T-helper 17 cell (primary cell): Measurements from ENCODE around the gene FBXL7. TPM values are rescaled to one million over a fixed set of nuclear protein-coding genes. Genes with fewer than 3 reads are reported as not detected.

Source experiments
- ATAC-seq: fragments of 150-1000 bp; cut with Tn5 transposase; 2 replicates; pipeline ENCODE4 v1.10.0; 2021; ENCODE audit warnings: mild to moderate bottlenecking, moderate library complexity
- DNase-seq, 3 donors: peaks; one replicate each; pipeline versions ENCODE4 v3.0.0 to v3.0.0-alpha.2; 2020 to 2021
- H3K9me3 ChIP-seq: one replicate; pipeline ENCODE4 v1.7.0; 2013; ENCODE audit warnings: low read length, mild to moderate bottlenecking; ENCODE audit not compliant: control insufficient read depth, poor library complexity, severe bottlenecking
- H3K27ac Mint-ChIP-seq: one replicate; pipeline ENCODE4 v1.8.0; 2022; ENCODE audit warnings: mild to moderate bottlenecking, moderate library complexity, mixed read lengths
- H3K27me3 Mint-ChIP-seq: one replicate; pipeline ENCODE4 v1.8.0; 2022; ENCODE audit warnings: mixed read lengths
- H3K36me3 Mint-ChIP-seq: one replicate; pipeline ENCODE4 v1.8.0; 2022; ENCODE audit warnings: low read depth, mixed read lengths
- H3K4me1 Mint-ChIP-seq: one replicate; pipeline ENCODE4 v1.8.0; 2022; ENCODE audit warnings: mild to moderate bottlenecking, mixed read lengths
- H3K4me3 Mint-ChIP-seq: one replicate; pipeline ENCODE4 v1.8.0; 2022; ENCODE audit warnings: mild to moderate bottlenecking, moderate library complexity, mixed read lengths
- total RNA-seq, 4 donors: library from RNA in 2 of 4; stranded (reverse) in 2 of 4; gene quantifications; one replicate each; pipeline ENCODE4 v1.2.3 and lab custom pipeline; 2022 to 2026

Gene FBXL7
- total RNA-seq, 2 donors from 2014 or later, result not detected

DNA sequence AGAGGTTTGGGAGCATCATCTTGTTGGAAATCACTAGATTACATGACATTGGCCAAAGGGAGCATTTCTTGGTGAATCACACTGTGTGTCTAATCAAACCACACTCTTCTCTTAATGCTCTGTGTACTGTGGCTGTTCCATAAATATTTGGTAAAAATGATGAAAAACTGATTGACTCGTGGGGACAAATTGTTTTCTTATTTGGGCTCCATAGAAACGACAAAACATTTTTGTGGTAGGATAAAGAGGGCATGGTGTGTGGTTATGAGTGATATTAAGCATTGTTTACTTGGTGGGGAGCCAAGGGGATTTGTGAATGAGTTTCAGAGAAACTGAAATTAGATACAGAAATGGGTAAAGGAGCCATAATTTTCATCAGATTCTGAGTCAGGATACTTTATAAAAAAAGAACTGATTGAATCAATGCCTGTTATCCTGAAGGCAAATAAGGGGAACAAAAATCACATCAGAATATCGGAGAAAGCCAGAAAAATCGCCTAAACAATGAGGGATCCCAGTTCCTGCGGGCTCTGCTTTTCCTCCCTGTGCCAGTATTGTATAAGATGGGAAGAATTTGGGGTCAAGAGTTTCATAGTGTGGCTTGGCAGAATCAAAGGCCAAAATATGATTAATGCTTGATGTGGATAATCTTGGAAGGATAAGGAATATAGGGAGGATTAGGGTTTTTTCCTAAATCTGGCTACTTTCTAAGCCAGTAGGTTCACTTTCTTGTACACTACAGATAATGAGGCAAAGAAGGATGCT is 33.3 kb downstream of the FBXL7 start:
- Mint-ChIP-seq H3K4me3 (no peak overlapping the region), H3K27me3 (no peaks in the 10 kb centered on the region), H3K36me3 (no peaks in the 10 kb centered on the region), H3K4me1 (no peaks in the 10 kb centered on the region), H3K27ac (no peak overlapping the region)
- ATAC-seq, result no peak
- H3K9me3 ChIP-seq, result no peaks in the 10 kb centered on the region
- no peak for DNase-seq

DNA sequence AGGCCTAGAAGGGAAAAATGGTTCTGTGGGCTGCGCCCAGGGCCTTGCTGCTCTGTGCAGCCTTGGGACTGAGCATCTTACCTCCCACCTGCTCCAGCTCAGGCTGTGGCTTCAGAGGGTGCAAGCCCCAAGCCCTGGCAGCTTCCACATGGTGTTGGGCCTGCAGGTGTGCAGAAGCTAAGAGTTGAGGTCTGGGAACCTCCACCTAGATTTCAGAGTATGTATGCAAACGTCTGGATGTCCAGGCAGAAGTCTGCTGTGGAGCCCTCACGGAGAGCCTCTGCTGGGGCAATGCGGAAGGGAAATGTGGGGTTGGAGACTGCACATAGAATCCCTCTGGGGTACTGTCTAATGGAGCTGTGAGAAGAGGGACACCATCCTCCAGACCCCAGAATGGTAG is 36.0 kb downstream of the FBXL7 start:
- no peaks in the 10 kb centered on the region for H3K36me3 Mint-ChIP-seq
- no peaks in the 10 kb centered on the region for H3K27me3 Mint-ChIP-seq
- no peak overlapping the region for H3K4me3 Mint-ChIP-seq
- no peak for DNase-seq
- no peak overlapping the region for H3K27ac Mint-ChIP-seq
- H3K9me3 ChIP-seq, result no peaks in the 10 kb centered on the region
- no peak for ATAC-seq
- H3K4me1 Mint-ChIP-seq, result no peaks in the 10 kb centered on the region

DNA sequence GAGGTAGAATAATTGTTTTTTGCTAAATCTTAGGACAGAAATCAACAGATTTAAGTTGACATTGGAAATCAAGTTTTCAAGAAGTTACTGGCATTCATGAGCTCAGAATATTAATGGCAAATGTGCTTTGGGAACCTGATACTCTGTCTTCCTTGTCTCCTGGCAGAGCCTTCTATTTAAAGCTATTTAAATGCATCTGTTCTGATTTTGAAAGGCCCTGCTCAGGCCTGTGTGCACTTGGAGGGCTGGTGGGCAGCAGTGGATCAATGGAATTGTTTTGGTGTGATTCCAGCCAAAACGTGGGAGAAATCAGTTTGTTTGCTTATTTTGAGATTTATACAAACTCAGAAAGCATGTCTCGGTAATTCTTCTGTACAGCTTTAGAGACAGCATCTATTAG is 38.5 kb downstream of the FBXL7 start:
- H3K4me3 Mint-ChIP-seq, result no peak overlapping the region
- no peaks in the 10 kb centered on the region for H3K9me3 ChIP-seq
- no peak overlapping the region for H3K27ac Mint-ChIP-seq
- H3K27me3 Mint-ChIP-seq, result no peaks in the 10 kb centered on the region
- ATAC-seq (no peak), DNase-seq (no peak)
- H3K4me1 Mint-ChIP-seq, result no peaks in the 10 kb centered on the region
- no peaks in the 10 kb centered on the region for H3K36me3 Mint-ChIP-seq

DNA sequence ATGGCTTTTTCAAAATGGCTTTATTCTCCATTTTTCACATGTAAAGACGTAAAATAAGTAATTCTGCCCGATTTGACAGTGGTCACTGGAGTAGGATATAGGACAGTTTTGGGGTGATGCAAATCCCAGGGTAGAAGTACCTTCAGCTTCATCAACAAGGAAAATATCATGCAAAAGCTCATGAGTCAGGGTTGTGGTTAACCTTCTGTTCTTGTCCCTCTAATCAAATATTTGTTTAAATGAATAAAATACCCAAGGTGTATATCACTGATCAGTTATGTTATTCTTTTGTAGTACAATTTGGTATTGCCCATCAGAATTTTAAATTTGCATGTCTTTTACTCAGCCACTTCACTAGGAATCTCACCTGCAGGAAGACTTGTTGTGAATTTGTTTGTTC is 40.0 kb downstream of the FBXL7 start:
- no peaks in the 10 kb centered on the region for H3K9me3 ChIP-seq
- no peak for DNase-seq
- ATAC-seq, result no peak
- Mint-ChIP-seq H3K27me3 (no peaks in the 10 kb centered on the region), H3K27ac (no peak overlapping the region), H3K4me1 (no peaks in the 10 kb centered on the region), H3K4me3 (no peak overlapping the region), H3K36me3 (no peaks in the 10 kb centered on the region)

DNA sequence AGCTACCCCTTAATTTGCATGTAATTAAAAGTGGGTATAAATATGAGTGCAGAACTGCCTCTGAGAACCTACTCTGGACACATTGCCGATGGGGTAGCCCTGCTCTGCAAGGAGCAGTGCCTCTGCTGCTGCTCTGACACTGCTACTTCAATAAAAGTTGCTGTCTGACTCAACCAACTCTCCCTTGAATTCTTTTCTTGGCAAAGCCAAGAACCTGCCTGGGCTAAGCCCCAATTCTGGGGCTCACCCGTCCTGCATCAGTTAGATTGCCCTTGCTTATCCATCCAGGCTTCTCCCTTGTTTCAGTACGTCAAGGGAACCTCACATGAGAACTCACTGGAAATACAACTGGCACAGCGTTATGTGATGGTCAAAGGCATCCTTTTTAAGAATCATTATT is 44.1 kb downstream of the FBXL7 start:
- Mint-ChIP-seq H3K27ac (no peak overlapping the region), H3K36me3 (no peaks in the 10 kb centered on the region), H3K27me3 (no peaks in the 10 kb centered on the region), H3K4me3 (no peak overlapping the region), H3K4me1 (no peaks in the 10 kb centered on the region)
- no peak for DNase-seq
- H3K9me3 ChIP-seq, result no peaks in the 10 kb centered on the region
- no peak for ATAC-seq

DNA sequence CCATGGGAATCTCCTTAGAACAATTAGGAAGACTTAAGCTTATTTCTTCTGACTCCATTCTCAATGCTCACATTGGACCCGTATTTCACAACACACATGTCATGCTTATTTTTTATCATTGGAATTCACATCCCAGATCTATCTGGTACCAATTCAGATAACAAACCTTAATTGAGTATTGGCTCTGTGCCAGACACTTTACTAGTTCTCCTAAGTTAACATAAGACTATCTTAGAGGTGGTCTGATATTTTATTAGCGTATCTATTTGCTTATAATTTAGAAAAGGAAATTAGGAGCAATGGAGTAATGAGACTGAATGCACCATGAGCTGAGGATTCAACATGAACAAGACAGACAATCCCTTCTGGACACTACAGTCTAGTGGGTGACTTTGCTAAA is 45.1 kb downstream of the FBXL7 start:
- H3K9me3 ChIP-seq, result no peaks in the 10 kb centered on the region
- no peak for ATAC-seq
- H3K27ac Mint-ChIP-seq, result no peak overlapping the region
- no peaks in the 10 kb centered on the region for H3K36me3 Mint-ChIP-seq
- no peak overlapping the region for H3K4me3 Mint-ChIP-seq
- no peak for DNase-seq
- H3K4me1 Mint-ChIP-seq, result no peaks in the 10 kb centered on the region
- H3K27me3 Mint-ChIP-seq, result no peaks in the 10 kb centered on the region

DNA sequence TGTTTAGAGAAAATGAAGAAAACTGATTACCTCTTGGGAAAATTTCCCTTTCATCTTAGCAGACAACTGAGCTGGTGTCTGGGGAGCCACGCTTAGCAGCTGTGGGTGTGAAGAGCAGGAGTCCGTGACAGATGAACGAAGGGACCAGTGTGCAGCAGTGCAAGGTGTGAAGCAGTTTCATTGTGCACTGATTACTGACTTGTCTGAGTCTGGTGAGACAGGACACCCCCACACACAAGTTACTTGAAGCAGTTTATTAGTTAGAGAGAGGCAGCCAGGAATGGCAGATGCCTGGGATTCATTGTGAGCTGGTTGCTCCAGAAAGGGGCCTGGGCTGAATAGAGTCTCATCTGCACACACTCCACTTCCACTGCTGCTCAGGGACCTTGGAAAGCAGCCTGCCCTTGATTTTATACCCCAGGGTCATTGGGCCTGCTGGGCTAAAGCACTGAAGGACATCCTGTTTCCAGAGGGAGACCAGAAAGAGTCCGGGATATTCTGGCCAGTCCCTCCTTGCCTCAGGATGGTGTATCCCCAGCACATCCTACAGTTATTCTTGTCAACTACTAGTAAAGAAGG is 47.4 kb downstream of the FBXL7 start:
- Mint-ChIP-seq H3K27me3 (no peaks in the 10 kb centered on the region), H3K27ac (no peak overlapping the region), H3K4me3 (no peak overlapping the region), H3K4me1 (no peaks in the 10 kb centered on the region), H3K36me3 (no peaks in the 10 kb centered on the region)
- ATAC-seq (no peak), DNase-seq (no peak)
- H3K9me3 ChIP-seq, result no peaks in the 10 kb centered on the region

DNA sequence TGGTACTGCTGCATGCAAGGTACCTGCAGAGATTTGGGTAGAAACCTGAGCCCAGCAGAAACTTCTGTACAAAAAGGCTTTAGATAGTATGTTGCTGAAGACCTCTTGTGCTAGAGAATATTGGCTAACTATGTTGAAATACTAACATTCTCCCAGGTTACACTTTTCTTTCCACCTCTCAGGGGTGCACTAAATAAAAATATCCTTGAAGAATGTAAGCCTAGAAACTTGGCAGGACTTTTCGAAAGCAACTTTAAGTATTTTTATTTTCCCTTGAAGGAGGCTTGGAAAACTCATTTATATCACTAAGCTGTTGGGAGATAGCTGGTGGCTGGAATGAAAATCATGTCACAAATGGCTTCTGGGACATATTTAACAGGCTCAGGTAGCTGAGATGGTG is 50.0 kb downstream of the FBXL7 start:
- Mint-ChIP-seq H3K27me3 (no peaks in the 10 kb centered on the region), H3K36me3 (no peaks in the 10 kb centered on the region), H3K27ac (no peak overlapping the region)

DNA sequence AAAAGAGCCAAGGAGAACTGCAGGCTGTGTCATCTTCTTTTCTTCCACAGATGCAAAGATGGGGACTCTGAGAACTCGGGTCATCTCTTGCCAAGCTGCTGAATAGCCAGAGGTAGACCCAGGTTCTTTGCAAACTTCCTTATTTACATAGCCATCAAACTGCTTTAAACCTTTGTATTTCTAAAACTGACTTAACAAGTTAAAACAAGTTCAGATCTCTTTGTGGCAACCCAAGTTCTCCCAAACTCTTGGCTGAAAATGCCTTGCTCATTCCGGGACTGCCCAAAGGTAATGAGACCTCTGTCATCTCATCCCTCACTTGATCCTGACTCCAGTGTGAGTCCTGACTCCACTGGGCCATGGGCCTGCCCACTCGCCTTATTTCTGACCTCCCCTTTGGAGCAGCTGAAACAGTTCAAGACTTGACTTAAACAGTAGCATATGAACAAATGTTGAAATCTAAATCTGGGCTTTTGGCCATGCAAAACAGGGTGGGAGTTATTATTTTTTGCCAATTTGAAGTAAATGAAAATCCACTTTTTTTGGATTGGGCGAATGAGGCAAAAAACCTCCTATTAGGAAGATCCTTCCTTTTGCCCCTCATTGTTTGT is 50.6 kb downstream of the FBXL7 start:
- no peaks in the 10 kb centered on the region for H3K4me1 Mint-ChIP-seq
- no peaks in the 10 kb centered on the region for H3K36me3 Mint-ChIP-seq
- H3K4me3 Mint-ChIP-seq, result no peak overlapping the region
- H3K27ac Mint-ChIP-seq, result no peak overlapping the region
- ATAC-seq (no peak), DNase-seq (no peak)
- no peaks in the 10 kb centered on the region for H3K9me3 ChIP-seq
- H3K27me3 Mint-ChIP-seq, result no peaks in the 10 kb centered on the region

More for the DNA sequence above, 50.0 kb downstream of the FBXL7 start:
- Mint-ChIP-seq H3K4me1 (no peaks in the 10 kb centered on the region), H3K4me3 (no peak overlapping the region)
- ATAC-seq (no peak), DNase-seq (no peak)
- no peaks in the 10 kb centered on the region for H3K9me3 ChIP-seq

DNA sequence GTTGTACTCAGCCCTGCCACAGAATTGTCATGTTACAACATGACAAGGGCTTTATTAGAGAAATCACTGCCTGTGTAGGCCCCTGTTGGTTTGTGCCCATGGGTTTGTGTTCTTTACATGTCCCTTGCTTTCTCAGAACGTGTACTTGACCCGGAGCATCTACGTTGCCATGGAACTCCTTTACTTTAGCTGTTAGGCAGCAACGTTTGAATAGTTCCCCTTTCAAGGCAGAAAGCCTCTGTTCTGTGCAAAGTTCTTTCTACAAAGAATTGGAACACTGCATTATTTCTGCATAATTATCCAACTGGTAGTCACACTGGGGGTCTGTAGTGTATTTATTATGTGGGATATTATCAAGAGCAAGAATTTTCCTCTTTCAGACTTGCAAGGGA is 51.1 kb downstream of the FBXL7 start:
- DNase-seq, result no peak
- no peak for ATAC-seq
- H3K36me3 Mint-ChIP-seq, result no peaks in the 10 kb centered on the region
- no peak overlapping the region for H3K27ac Mint-ChIP-seq
- no peaks in the 10 kb centered on the region for H3K4me1 Mint-ChIP-seq
- H3K4me3 Mint-ChIP-seq, result no peak overlapping the region
- no peaks in the 10 kb centered on the region for H3K9me3 ChIP-seq
- H3K27me3 Mint-ChIP-seq, result no peaks in the 10 kb centered on the region

DNA sequence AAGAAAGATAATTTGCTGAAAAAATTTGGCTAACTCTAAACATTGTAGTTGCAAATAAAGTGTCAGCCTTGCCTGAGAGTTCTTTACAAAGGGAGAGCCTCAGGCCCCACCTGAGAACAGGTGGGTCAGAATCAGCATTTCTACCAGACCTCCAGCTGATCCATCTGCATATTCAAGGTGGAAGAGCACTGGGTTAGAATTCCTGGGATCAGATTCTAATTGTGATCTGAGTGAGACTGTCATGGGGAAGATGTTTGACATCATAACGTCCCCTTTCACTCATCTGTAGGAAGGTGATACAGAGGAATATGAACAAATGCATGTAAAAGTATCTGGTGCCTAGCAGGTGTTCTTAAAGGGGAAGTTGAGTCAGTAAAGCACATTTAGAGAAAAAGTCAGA is 54.6 kb downstream of the FBXL7 start:
- H3K9me3 ChIP-seq, result no peaks in the 10 kb centered on the region
- ATAC-seq (no peak), DNase-seq (no peak)
- no peaks in the 10 kb centered on the region for H3K4me1 Mint-ChIP-seq
- no peaks in the 10 kb centered on the region for H3K27me3 Mint-ChIP-seq
- no peak overlapping the region for H3K27ac Mint-ChIP-seq
- no peak overlapping the region for H3K4me3 Mint-ChIP-seq
- H3K36me3 Mint-ChIP-seq, result no peaks in the 10 kb centered on the region

DNA sequence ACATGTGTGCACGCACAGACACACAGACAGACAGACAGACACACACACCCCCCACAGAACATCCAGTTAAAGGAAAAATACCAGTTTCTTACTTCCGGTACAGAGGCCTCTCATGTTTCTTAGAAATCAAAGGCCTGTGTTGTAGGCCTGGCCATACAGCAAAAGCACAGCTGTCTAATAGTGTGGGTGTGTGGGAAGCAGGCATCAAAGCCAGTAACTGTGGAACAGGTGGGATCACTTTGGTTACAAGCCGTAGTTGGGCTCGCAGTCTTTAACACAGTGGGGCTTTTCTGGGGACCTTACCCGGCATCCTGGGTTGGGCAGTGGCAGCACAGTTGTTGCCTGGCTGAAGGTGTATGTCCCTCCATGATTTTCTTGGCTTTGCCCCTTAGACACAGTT is 55.2 kb downstream of the FBXL7 start:
- no peaks in the 10 kb centered on the region for H3K4me1 Mint-ChIP-seq
- DNase-seq, result no peak
- H3K27me3 Mint-ChIP-seq, result no peaks in the 10 kb centered on the region
- no peak for ATAC-seq
- peaks cover 3% of the 10 kb centered on the region for H3K9me3 ChIP-seq
- no peaks in the 10 kb centered on the region for H3K36me3 Mint-ChIP-seq
- no peak overlapping the region for H3K4me3 Mint-ChIP-seq
- no peak overlapping the region for H3K27ac Mint-ChIP-seq

DNA sequence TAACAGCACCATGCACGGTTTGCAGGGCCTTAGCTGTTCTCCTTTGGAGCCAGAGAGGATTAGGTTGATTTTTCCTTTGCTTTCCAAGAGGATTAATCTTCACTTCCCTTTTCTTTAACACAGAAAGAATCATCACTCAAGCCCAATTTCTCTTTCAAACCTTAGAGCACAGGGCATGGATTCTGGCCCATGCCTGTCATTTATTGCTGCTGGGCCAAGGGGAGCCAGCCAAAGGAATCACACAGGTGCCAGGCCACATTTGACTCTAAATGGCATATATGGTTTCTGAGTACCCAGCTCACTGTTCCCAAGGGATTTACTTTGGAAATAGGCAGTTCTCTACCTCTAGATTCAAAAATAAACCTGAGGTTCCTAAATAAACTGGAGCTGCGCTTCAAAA is 58.3 kb downstream of the FBXL7 start:
- ATAC-seq (no peak), DNase-seq (no peak)
- Mint-ChIP-seq H3K4me3 (no peak overlapping the region), H3K27ac (no peak overlapping the region), H3K4me1 (no peaks in the 10 kb centered on the region), H3K36me3 (no peaks in the 10 kb centered on the region), H3K27me3 (no peaks in the 10 kb centered on the region)
- H3K9me3 ChIP-seq, result peaks cover 3% of the 10 kb centered on the region

DNA sequence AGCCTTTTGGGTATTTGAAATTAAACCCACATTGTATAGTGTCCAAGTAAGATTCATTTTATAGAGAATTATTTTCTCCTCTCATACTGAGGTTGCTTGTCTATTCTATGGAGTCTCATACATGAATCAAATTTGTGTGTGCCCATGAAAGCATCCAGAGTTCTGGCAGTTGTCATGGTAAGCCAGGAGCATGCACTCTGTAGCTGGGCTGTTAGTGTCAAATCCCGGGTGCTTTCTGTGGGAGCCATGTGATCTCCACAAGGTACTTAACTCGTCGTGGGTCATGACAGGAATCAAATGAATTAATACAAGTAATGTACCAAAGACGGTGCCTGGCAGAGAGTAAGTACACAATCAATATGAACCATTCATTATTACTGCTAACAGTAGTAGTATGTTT is 58.7 kb downstream of the FBXL7 start:
- ATAC-seq, result no peak
- H3K9me3 ChIP-seq, result peaks cover 3% of the 10 kb centered on the region

More for the DNA sequence above, 58.7 kb downstream of the FBXL7 start:
- no peaks in the 10 kb centered on the region for H3K36me3 Mint-ChIP-seq
- H3K4me1 Mint-ChIP-seq, result no peaks in the 10 kb centered on the region
- no peak overlapping the region for H3K4me3 Mint-ChIP-seq
- no peak overlapping the region for H3K27ac Mint-ChIP-seq
- H3K27me3 Mint-ChIP-seq, result no peaks in the 10 kb centered on the region
- DNase-seq, result no peak
